ENCODE results near the gene ACAA2. TPM values are rescaled to one million over a fixed set of nuclear protein-coding genes. Genes with fewer than 3 reads are reported as not detected.
A peak's percentile ranks its signal among the peaks of the same experiment; 100 is the strongest.
"Not testable (repeated sequence)": the region's sequence is repeated elsewhere in the genome, so short reads cannot be mapped to it uniquely, and the experiment has no call there.

ACAA2 gene
- total RNA-seq, 1 experiment from 2014 or later: 6.5 TPM

GRCh38 chr18:49838381-49838780 is 25.0 kb upstream of the ACAA2 start:
- Histone ChIP-seq H3K4me3 (ENCODE audit: low read length) (no peak overlapping the region), H4K20me1 (ENCODE audit: low read length) (no peaks in the 10 kb centered on the region), H3K79me2 (ENCODE audit: low read length) (no peaks in the 10 kb centered on the region), H3K36me3 (ENCODE audit: low read depth, low read length) (no peaks in the 10 kb centered on the region), H3K27ac (ENCODE audit: low read length) (peak overlapping the region; percentile 26), H3K9me3 (ENCODE audit: low read length) (no peaks in the 10 kb centered on the region), H2AFZ (ENCODE audit: low read length) (no peak overlapping the region), H3K4me1 (ENCODE audit: insufficient read depth, low read length) (peaks cover 46% of the 10 kb centered on the region), H3K9ac (ENCODE audit: low read length) (no peak overlapping the region), H3F3A (ENCODE audit: low read length, unreplicated experiment) (no peaks in the 10 kb centered on the region), H3K9me2 (replicated peaks; ENCODE audit: low read length) (no peaks in the 10 kb centered on the region), H3K27me3 (ENCODE audit: low read length) (no peaks in the 10 kb centered on the region), H3K4me2 (ENCODE audit: low read length) (no peak overlapping the region)
- TF ChIP-seq EZH2 (IDR thresholded peaks at IDR 0.05; ENCODE audit: low read length, unreplicated experiment) (no peak), EZH2phosphoT487 (IDR thresholded peaks at IDR 0.05; ENCODE audit: borderline replicate concordance, low read length) (no peak)
- TF ChIP-seq, protein P1, sequence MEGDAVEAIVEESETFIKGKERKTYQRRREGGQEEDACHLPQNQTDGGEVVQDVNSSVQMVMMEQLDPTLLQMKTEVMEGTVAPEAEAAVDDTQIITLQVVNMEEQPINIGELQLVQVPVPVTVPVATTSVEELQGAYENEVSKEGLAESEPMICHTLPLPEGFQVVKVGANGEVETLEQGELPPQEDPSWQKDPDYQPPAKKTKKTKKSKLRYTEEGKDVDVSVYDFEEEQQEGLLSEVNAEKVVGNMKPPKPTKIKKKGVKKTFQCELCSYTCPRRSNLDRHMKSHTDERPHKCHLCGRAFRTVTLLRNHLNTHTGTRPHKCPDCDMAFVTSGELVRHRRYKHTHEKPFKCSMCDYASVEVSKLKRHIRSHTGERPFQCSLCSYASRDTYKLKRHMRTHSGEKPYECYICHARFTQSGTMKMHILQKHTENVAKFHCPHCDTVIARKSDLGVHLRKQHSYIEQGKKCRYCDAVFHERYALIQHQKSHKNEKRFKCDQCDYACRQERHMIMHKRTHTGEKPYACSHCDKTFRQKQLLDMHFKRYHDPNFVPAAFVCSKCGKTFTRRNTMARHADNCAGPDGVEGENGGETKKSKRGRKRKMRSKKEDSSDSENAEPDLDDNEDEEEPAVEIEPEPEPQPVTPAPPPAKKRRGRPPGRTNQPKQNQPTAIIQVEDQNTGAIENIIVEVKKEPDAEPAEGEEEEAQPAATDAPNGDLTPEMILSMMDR (conservative IDR thresholded peaks at IDR 0.05; ENCODE audit: low read depth, low read length): no peak
- no peak for DNase-seq
- no peak for ATAC-seq
- intact Hi-C loops (cut with micrococcal nuclease): no loop called here
- CTCF ChIA-PET: no interaction called here
- POLR2A ChIA-PET (ENCODE audit: unreplicated experiment): no interaction called here
- BruUV-seq (replicated peaks): no TSS peak

DNA sequence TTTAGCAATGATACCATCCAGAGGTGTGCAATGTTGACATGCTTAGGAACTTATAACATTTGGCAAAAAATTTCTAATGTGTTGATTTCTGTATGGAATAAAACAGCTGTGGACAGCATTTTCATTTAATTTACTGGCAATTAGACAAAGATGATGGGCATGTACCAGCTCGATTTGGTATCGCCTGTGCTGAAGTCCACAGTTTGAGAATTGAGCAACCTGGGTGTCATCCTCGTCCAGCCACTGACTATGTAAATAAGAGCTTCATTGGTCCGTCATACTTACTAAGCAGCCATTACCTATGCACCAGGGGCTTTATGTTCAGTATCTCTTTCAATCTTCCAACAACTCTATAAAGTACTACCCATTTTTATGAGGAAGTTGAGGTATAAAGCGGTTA is 24.6 kb upstream of the ACAA2 start:
- Histone ChIP-seq H3K27me3 (ENCODE audit: low read length) (no peaks in the 10 kb centered on the region), H3K9me3 (ENCODE audit: low read length) (no peaks in the 10 kb centered on the region), H3K9ac (ENCODE audit: low read length) (no peak overlapping the region), H3K27ac (ENCODE audit: low read length) (no peak overlapping the region), H3K4me1 (ENCODE audit: insufficient read depth, low read length) (peaks cover 46% of the 10 kb centered on the region), H3K79me2 (ENCODE audit: low read length) (no peaks in the 10 kb centered on the region), H3F3A (ENCODE audit: low read length, unreplicated experiment) (no peaks in the 10 kb centered on the region), H3K9me2 (replicated peaks; ENCODE audit: low read length) (no peaks in the 10 kb centered on the region), H3K4me2 (ENCODE audit: low read length) (no peak overlapping the region), H4K20me1 (ENCODE audit: low read length) (no peaks in the 10 kb centered on the region), H2AFZ (ENCODE audit: low read length) (no peak overlapping the region), H3K36me3 (ENCODE audit: low read depth, low read length) (no peaks in the 10 kb centered on the region), H3K4me3 (ENCODE audit: low read length) (no peak overlapping the region)
- no TSS peak for BruUV-seq (replicated peaks)
- intact Hi-C loops (cut with micrococcal nuclease): no loop called here
- ATAC-seq (no peak), DNase-seq (no peak)
- CTCF ChIA-PET: no interaction called here
- POLR2A ChIA-PET (ENCODE audit: unreplicated experiment): no interaction called here
- TF ChIP-seq, protein P1 (conservative IDR thresholded peaks at IDR 0.05; ENCODE audit: low read depth, low read length): no peak
- TF ChIP-seq EZH2phosphoT487 (IDR thresholded peaks at IDR 0.05; ENCODE audit: borderline replicate concordance, low read length) (no peak), EZH2 (IDR thresholded peaks at IDR 0.05; ENCODE audit: low read length, unreplicated experiment) (no peak)

GRCh38 chr18:49837316-49837835 is 24.0 kb upstream of the ACAA2 start:
- H2AFZ ChIP-seq (ENCODE audit: low read length); H4K20me1 ChIP-seq (ENCODE audit: low read length); H3K36me3 ChIP-seq (ENCODE audit: low read depth, low read length); H3K27ac ChIP-seq (ENCODE audit: low read length); DNase-seq; ATAC-seq; H3F3A ChIP-seq (ENCODE audit: low read length, unreplicated experiment); H3K79me2 ChIP-seq (ENCODE audit: low read length); BruUV-seq (replicated peaks); H3K9me2 ChIP-seq (replicated peaks; ENCODE audit: low read length); H3K4me3 ChIP-seq (ENCODE audit: low read length); H3K27me3 ChIP-seq (ENCODE audit: low read length); H3K9ac ChIP-seq (ENCODE audit: low read length); H3K4me2 ChIP-seq (ENCODE audit: low read length); H3K9me3 ChIP-seq (ENCODE audit: low read length); CTCF ChIA-PET; POLR2A ChIA-PET (ENCODE audit: unreplicated experiment); intact Hi-C loops (cut with micrococcal nuclease): not testable (repeated sequence)
- H3K4me1 ChIP-seq (ENCODE audit: insufficient read depth, low read length): peaks cover 46% of the 10 kb centered on the region
